Stimulated activated CD8-positive, alpha-beta memory T cell treated with anti-CD3 and anti-CD28 coated beads, Interleukin-4, amount 100 ng/mL, for 4 hours (primary cell): ENCODE data around the gene VEGFA.

Experiments used
- DNase-seq, 2 donors: peaks; one replicate each; pipeline ENCODE4 v3.0.0-alpha.2; 2020; ENCODE audit warnings: low read depth in 2 of 2, low spot score in 1 of 2

VEGFA gene

GRCh38 chr6:43738877-43739641 is 31.0 kb upstream of the VEGFA start:
- DNase-seq: no peak

- DNase-seq: no peak
Measured at GRCh38 chr6:43739642-43740091, 30.3 kb upstream of the VEGFA start.

GRCh38 chr6:43740321-43740960 is 29.6 kb upstream of the VEGFA start:
- no peak for DNase-seq

- DNase-seq: no peak
Measured at GRCh38 chr6:43740961-43741764, 28.8 kb upstream of the VEGFA start.

- no peak for DNase-seq
Measured at GRCh38 chr6:43741829-43742228, 28.2 kb upstream of the VEGFA start.

GRCh38 chr6:43742285-43742684 is 27.7 kb upstream of the VEGFA start:
- no peak for DNase-seq

GRCh38 chr6:43742931-43743632 is 26.9 kb upstream of the VEGFA start:
- no peak for DNase-seq

- DNase-seq: no peak
Measured at GRCh38 chr6:43743682-43744381, 26.2 kb upstream of the VEGFA start.

GRCh38 chr6:43744491-43744890 is 25.5 kb upstream of the VEGFA start:
- no peak for DNase-seq

GRCh38 chr6:43744931-43745727 is 24.9 kb upstream of the VEGFA start:
- DNase-seq: no peak

- no peak for DNase-seq
Measured at GRCh38 chr6:43746071-43746470, 23.9 kb upstream of the VEGFA start.

- DNase-seq: no peak
Measured at GRCh38 chr6:43746613-43747102, 23.4 kb upstream of the VEGFA start.

GRCh38 chr6:43747784-43748183 is 22.2 kb upstream of the VEGFA start:
- no peak for DNase-seq

- DNase-seq: no peak
Measured at GRCh38 chr6:43748765-43749164, 21.2 kb upstream of the VEGFA start.

- no peak for DNase-seq
Measured at GRCh38 chr6:43749461-43749860, 20.6 kb upstream of the VEGFA start.

- no peak for DNase-seq
Measured at GRCh38 chr6:43750622-43751021, 19.4 kb upstream of the VEGFA start.

- DNase-seq: no peak
Measured at GRCh38 chr6:43753570-43754183, 16.3 kb upstream of the VEGFA start.

- DNase-seq: no peak
Measured at GRCh38 chr6:43757966-43758616, 11.9 kb upstream of the VEGFA start.

GRCh38 chr6:43758617-43759050 is 11.4 kb upstream of the VEGFA start:
- DNase-seq: no peak
